MCF 10A (cell line): Measurements from ENCODE around the gene EEA1. TPM values are rescaled to one million over a fixed set of nuclear protein-coding genes. Genes with fewer than 3 reads are reported as not detected.

ENCODE experiments used
- BruUV-seq: library from RNA; stranded (reverse); fragments of 400-500 nt; replicated peaks from 2 replicates; lab custom pipeline; 2021; lab: Mats Ljungman, UMichigan
- CTCF ChIA-PET: fragments of 300-600 bp; sonication (Branson Sonifier 250); formaldehyde crosslinking; extraction: SDS; loops from one replicate; lab custom pipeline; 2021; ENCODE audit warnings: antibody characterized with exemption, inconsistent platforms; lab: Yijun Ruan, JAX
- POLR2A ChIA-PET: fragments of 300-600, 350-650 bp; sonication (Branson Sonifier 250); formaldehyde crosslinking; extraction: SDS; loops from one replicate; lab custom pipeline; 2020; ENCODE audit warnings: antibody characterized with exemption, inconsistent platforms; lab: Yijun Ruan, JAX
- DNase-seq: peaks from one replicate; pipeline ENCODE4 v3.0.0-alpha.2; 2018; ENCODE audit not compliant: unreplicated experiment
- H3K27ac Mint-ChIP-seq: one replicate; pipeline ENCODE4 v1.8.0; 2022; ENCODE audit warnings: mild to moderate bottlenecking, low read depth, mixed read lengths; ENCODE audit not compliant: unreplicated experiment
- H3K27me3 Mint-ChIP-seq: one replicate; pipeline ENCODE4 v1.8.0; 2022; ENCODE audit warnings: mixed read lengths; ENCODE audit not compliant: insufficient read depth, unreplicated experiment
- H3K36me3 Mint-ChIP-seq: one replicate; pipeline ENCODE4 v1.8.0; 2022; ENCODE audit warnings: mild to moderate bottlenecking, moderate library complexity, mixed read lengths; ENCODE audit not compliant: insufficient read depth, unreplicated experiment
- H3K4me1 Mint-ChIP-seq: one replicate; pipeline ENCODE4 v1.8.0; 2022; ENCODE audit warnings: mixed read lengths; ENCODE audit not compliant: insufficient read depth, unreplicated experiment
- H3K4me3 Mint-ChIP-seq: one replicate; pipeline ENCODE4 v1.8.0; 2022; ENCODE audit warnings: mild to moderate bottlenecking, moderate library complexity, mixed read lengths; ENCODE audit not compliant: unreplicated experiment
- H3K9me3 Mint-ChIP-seq: one replicate; pipeline ENCODE4 v1.8.0; 2022; ENCODE audit warnings: mixed read lengths; ENCODE audit not compliant: unreplicated experiment
- CTCF ChIP-seq: fragments of 200-600 bp; IDR thresholded peaks from one replicate; pipeline ENCODE4 v1.8.0; 2022; ENCODE audit warnings: antibody characterized with exemption, mild to moderate bottlenecking; ENCODE audit not compliant: unreplicated experiment
- intact Hi-C: fragments of 100-400 bp; cut with micrococcal nuclease; formaldehyde crosslinking; loops from 2 replicates; pipeline ENCODE4 v1.14.1; 2022
- total RNA-seq: library from RNA; stranded (reverse); gene quantifications from 2 replicates; pipeline ENCODE4 v1.2.3, GENCODE V29; 2022

Gene EEA1
- total RNA-seq, 1 experiment from 2014 or later = 46.3 TPM

GRCh38 chr12:92732716-92733115 is 196.4 kb downstream of the EEA1 start:
- intact Hi-C loops = no loop called here
- no TSS peak for BruUV-seq
- POLR2A ChIA-PET = no interaction called here
- Mint-ChIP-seq H3K4me3 (no peak overlapping the region), H3K27ac (no peak overlapping the region), H3K36me3 (no peaks in the 10 kb centered on the region), H3K27me3 (no peaks in the 10 kb centered on the region), H3K4me1 (no peaks in the 10 kb centered on the region), H3K9me3 (no peaks in the 10 kb centered on the region)
- CTCF ChIA-PET = interaction anchor here (0.9 kb wide), 1 partner anchor 76 kb away, joined by 3 read pairs; no protein-coding TSS in a partner anchor
- no peak for TF ChIP-seq CTCF
- no peak for DNase-seq

- no TSS peak for BruUV-seq
- H3K27me3 Mint-ChIP-seq = no peaks in the 10 kb centered on the region
- ChIA-PET POLR2A (no interaction called here), CTCF (no interaction called here)
- H3K4me1 Mint-ChIP-seq = no peaks in the 10 kb centered on the region
- H3K9me3 Mint-ChIP-seq = no peaks in the 10 kb centered on the region
- H3K4me3 Mint-ChIP-seq = no peak overlapping the region
- no peaks in the 10 kb centered on the region for H3K36me3 Mint-ChIP-seq
- no peak for DNase-seq
- no peak overlapping the region for H3K27ac Mint-ChIP-seq
- TF ChIP-seq CTCF = no peak
- intact Hi-C loops = no loop called here
Measured at GRCh38 chr12:92732216-92732615, 196.9 kb downstream of the EEA1 start.

- Mint-ChIP-seq H3K4me3 (no peak overlapping the region), H3K27me3 (no peaks in the 10 kb centered on the region), H3K27ac (no peak overlapping the region), H3K36me3 (no peaks in the 10 kb centered on the region), H3K4me1 (no peaks in the 10 kb centered on the region), H3K9me3 (no peaks in the 10 kb centered on the region)
- no TSS peak for BruUV-seq
- DNase-seq = no peak
- TF ChIP-seq CTCF = no peak
- POLR2A ChIA-PET = no interaction called here
- CTCF ChIA-PET = interaction anchor here (1.1 kb wide), 1 partner anchor 10 kb away, joined by 4 read pairs; no protein-coding TSS in a partner anchor
- intact Hi-C loops = no loop called here
Measured at GRCh38 chr12:92730758-92731157, 198.3 kb downstream of the EEA1 start.

GRCh38 chr12:92729773-92730305 is 199.3 kb downstream of the EEA1 start:
- Mint-ChIP-seq H3K27me3 (no peaks in the 10 kb centered on the region), H3K9me3 (peaks cover 7% of the 10 kb centered on the region), H3K27ac (no peak overlapping the region), H3K36me3 (no peaks in the 10 kb centered on the region), H3K4me1 (no peaks in the 10 kb centered on the region), H3K4me3 (no peak overlapping the region)
- no TSS peak for BruUV-seq
- TF ChIP-seq CTCF = no peak
- intact Hi-C loops = no loop called here
- CTCF ChIA-PET = interaction anchor here (0.6 to 1.1 kb wide), 2 partner anchors 9 to 56 kb away, joined by 3 to 4 read pairs; no protein-coding TSS in a partner anchor
- DNase-seq = no peak
- POLR2A ChIA-PET = interaction anchor here (1.6 kb wide), 1 partner anchor 53 kb away, joined by 4 read pairs; no protein-coding TSS in a partner anchor
